ENCODE measurements around the gene GOLIM4. TPM values are rescaled to one million over a fixed set of nuclear protein-coding genes. Genes with fewer than 3 reads are reported as not detected.

Gene GOLIM4
- total RNA-seq, 1 experiment from 2014 or later = 30.0 TPM

DNA sequence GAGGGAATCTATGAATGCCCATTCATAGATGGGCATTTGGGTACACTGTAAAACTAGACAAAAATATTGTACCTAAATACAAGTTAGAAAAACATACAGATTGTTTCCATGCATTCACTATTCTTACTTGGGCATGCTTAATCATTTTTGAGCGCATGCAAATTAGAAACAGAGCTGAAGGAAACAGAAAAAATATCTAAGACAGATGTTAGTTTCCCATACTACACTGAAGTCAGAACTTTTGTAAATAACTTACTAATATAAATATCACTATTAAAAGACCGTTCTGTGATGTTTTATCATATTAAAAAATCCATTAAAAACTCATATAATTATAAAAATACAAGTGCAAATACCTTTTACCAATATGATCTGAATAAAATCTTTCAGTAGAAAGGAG is 58.7 kb downstream of the GOLIM4 start (continued):
- TF ChIP-seq, protein P1, sequence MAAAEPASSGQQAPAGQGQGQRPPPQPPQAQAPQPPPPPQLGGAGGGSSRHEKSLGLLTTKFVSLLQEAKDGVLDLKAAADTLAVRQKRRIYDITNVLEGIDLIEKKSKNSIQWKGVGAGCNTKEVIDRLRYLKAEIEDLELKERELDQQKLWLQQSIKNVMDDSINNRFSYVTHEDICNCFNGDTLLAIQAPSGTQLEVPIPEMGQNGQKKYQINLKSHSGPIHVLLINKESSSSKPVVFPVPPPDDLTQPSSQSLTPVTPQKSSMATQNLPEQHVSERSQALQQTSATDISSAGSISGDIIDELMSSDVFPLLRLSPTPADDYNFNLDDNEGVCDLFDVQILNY (CRISPR knock-in tag; IDR thresholded peaks at IDR 0.05) = no peak

DNA sequence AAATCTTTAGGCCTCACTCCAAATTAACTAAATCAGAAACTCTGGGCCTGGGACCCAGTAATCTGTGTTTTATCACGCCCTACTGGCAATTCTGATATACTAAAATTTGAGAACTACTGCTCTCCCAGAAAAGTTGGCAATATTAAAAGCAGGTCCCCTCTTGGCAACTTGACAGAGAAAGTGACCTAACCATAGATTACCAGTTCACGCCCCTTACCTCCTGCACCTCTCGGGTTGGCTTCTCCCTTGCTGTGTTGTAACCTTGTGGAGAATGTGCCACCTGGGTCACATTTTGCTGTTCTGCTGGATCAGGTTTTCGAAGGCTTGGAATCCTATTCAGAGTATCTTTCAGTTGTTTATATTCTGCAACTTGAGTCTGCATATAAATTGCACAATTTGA is 59.1 kb downstream of the GOLIM4 start:
- DNase-seq (ENCODE audit: low spot score) (no peak), ATAC-seq (no peak)
- Mint-ChIP-seq H3K9me3 (peaks cover 4% of the 10 kb centered on the region), H3K27ac (no peak overlapping the region), H3K36me3 (peaks cover 47% of the 10 kb centered on the region), H3K4me1 (peaks cover 8% of the 10 kb centered on the region), H3K27me3 (ENCODE audit: low read depth) (no peaks in the 10 kb centered on the region), H3K4me3 (no peak overlapping the region)
- POLR2A ChIA-PET = no interaction called here
- TF ChIP-seq SMAD3 (CRISPR knock-in tag; IDR thresholded peaks at IDR 0.05; ENCODE audit: borderline replicate concordance) (no peak), ZBTB21 (CRISPR knock-in tag; IDR thresholded peaks at IDR 0.05; ENCODE audit: borderline replicate concordance) (no peak), TEAD4 (CRISPR knock-in tag; IDR thresholded peaks at IDR 0.05) (no peak)
- TF ChIP-seq, protein P2, sequence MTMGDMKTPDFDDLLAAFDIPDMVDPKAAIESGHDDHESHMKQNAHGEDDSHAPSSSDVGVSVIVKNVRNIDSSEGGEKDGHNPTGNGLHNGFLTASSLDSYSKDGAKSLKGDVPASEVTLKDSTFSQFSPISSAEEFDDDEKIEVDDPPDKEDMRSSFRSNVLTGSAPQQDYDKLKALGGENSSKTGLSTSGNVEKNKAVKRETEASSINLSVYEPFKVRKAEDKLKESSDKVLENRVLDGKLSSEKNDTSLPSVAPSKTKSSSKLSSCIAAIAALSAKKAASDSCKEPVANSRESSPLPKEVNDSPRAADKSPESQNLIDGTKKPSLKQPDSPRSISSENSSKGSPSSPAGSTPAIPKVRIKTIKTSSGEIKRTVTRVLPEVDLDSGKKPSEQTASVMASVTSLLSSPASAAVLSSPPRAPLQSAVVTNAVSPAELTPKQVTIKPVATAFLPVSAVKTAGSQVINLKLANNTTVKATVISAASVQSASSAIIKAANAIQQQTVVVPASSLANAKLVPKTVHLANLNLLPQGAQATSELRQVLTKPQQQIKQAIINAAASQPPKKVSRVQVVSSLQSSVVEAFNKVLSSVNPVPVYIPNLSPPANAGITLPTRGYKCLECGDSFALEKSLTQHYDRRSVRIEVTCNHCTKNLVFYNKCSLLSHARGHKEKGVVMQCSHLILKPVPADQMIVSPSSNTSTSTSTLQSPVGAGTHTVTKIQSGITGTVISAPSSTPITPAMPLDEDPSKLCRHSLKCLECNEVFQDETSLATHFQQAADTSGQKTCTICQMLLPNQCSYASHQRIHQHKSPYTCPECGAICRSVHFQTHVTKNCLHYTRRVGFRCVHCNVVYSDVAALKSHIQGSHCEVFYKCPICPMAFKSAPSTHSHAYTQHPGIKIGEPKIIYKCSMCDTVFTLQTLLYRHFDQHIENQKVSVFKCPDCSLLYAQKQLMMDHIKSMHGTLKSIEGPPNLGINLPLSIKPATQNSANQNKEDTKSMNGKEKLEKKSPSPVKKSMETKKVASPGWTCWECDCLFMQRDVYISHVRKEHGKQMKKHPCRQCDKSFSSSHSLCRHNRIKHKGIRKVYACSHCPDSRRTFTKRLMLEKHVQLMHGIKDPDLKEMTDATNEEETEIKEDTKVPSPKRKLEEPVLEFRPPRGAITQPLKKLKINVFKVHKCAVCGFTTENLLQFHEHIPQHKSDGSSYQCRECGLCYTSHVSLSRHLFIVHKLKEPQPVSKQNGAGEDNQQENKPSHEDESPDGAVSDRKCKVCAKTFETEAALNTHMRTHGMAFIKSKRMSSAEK (CRISPR knock-in tag; IDR thresholded peaks at IDR 0.05; ENCODE audit: borderline replicate concordance) = no peak
- CTCF ChIA-PET = no interaction called here

DNA sequence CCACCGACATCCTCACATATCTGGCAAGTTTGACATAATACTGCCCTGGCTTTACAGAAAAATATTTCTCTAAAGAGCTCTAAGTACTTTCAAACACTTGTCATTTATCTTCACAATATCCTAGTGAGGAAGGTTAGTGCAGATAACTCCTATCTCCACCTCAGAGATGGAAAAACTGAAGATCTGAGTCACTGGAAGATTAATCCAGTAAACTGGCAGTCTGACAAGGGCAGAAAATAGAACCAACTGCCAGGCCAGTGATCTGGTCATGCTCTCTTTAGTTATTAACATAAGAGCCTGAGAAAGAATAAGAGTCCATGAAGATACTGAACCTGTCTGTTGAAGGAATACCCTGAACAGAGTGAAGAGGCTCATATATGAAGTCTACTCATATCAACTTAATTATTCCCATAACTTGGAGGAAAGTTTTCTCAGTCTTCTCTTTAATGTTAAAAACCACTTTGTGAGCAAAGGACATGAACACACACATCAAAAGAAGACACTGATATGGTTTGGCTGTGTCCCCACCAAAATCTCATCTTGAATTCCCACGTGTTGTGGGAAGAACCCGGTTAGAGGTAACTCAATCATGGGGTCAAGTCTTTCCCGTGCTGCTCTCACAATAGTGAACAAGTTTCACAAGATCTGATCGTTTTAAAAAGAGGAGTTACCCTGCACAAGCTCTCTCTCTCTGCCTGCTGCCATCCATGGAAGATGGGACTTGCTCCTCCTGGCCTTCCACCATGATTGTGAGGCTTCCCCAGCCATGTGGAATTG is 61.4 kb downstream of the GOLIM4 start:
- no peak for DNase-seq (ENCODE audit: low spot score)
- TF ChIP-seq, protein P3, sequence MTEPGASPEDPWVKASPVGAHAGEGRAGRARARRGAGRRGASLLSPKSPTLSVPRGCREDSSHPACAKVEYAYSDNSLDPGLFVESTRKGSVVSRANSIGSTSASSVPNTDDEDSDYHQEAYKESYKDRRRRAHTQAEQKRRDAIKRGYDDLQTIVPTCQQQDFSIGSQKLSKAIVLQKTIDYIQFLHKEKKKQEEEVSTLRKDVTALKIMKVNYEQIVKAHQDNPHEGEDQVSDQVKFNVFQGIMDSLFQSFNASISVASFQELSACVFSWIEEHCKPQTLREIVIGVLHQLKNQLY (CRISPR knock-in tag; IDR thresholded peaks at IDR 0.05) = no peak
- TF ChIP-seq NFE2L1 (CRISPR knock-in tag; IDR thresholded peaks at IDR 0.05) = no peak
- TF ChIP-seq PRRX2 (CRISPR knock-in tag; IDR thresholded peaks at IDR 0.05) = no peak
- no peak for TF ChIP-seq ZNF138 (CRISPR knock-in tag; conservative IDR thresholded peaks at IDR 0.05)
- no peak for TF ChIP-seq MXD4 (CRISPR knock-in tag; IDR thresholded peaks at IDR 0.05; ENCODE audit: borderline replicate concordance)
- no peak for TF ChIP-seq NR2C2 (CRISPR knock-in tag; IDR thresholded peaks at IDR 0.05)
- TF ChIP-seq, protein P4, sequence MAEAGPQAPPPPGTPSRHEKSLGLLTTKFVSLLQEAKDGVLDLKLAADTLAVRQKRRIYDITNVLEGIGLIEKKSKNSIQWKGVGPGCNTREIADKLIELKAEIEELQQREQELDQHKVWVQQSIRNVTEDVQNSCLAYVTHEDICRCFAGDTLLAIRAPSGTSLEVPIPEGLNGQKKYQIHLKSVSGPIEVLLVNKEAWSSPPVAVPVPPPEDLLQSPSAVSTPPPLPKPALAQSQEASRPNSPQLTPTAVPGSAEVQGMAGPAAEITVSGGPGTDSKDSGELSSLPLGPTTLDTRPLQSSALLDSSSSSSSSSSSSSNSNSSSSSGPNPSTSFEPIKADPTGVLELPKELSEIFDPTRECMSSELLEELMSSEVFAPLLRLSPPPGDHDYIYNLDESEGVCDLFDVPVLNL (CRISPR knock-in tag; IDR thresholded peaks at IDR 0.05; ENCODE audit: borderline replicate concordance, low read depth) = no peak
- TF ChIP-seq ESRRA (CRISPR knock-in tag; IDR thresholded peaks at IDR 0.05; ENCODE audit: borderline replicate concordance) = no peak
- no peak for TF ChIP-seq TCF7 (CRISPR knock-in tag; IDR thresholded peaks at IDR 0.05; ENCODE audit: low read depth)
- no peak for TF ChIP-seq NR1H2 (CRISPR knock-in tag; IDR thresholded peaks at IDR 0.05)
- CTCF ChIA-PET = no interaction called here

More for the DNA sequence above, 61.4 kb downstream of the GOLIM4 start:
- H3K4me3 Mint-ChIP-seq = no peak overlapping the region
- POLR2A ChIA-PET = no interaction called here
- no peaks in the 10 kb centered on the region for H3K27me3 Mint-ChIP-seq (ENCODE audit: low read depth)
- no peak for ATAC-seq
- peaks cover 9% of the 10 kb centered on the region for H3K4me1 Mint-ChIP-seq
- H3K27ac Mint-ChIP-seq = no peak overlapping the region
- H3K36me3 Mint-ChIP-seq = peaks cover 47% of the 10 kb centered on the region
- H3K9me3 Mint-ChIP-seq = peaks cover 4% of the 10 kb centered on the region

Measured in WTC11 (cell line).